Right lobe of liver (tissue), 4 donors: Measurements from ENCODE around the gene ABCC3.

Experiments used
- CTCF ChIP-seq, 4 donors: fragments of 200-600 bp in 3 of 4; fragments of 450-650 bp in 1 of 4; IDR thresholded peaks; one replicate each; pipeline versions ENCODE4 v1.5.1 to v1.8.0; 2016 to 2022; ENCODE audit warnings: antibody characterized with exemption in 4 of 4, mild to moderate bottlenecking in 2 of 4
- POLR2A ChIP-seq: fragments of 450-650 bp; IDR thresholded peaks from one replicate; pipeline ENCODE4 v1.6.1; 2017; ENCODE audit warnings: antibody characterized with exemption, mild to moderate bottlenecking
- donor health status: DM: no; HTN: no; CAD: no.
- donor health status: DM: no; HTN: no; CAD: no.
- donor health status: DM: no; HTN: yes; CAD: no.

- no peak for TF ChIP-seq CTCF (IDR thresholded peaks at IDR 0.05)
- TF ChIP-seq POLR2A = no peak
Measured at GRCh38 chr17:50696365-50696879, 61.7 kb downstream of the ABCC3 start.
